Mesenchymal stem cell (in vitro differentiated cells and primary cell): ENCODE results near the gene EPS15.

ENCODE experiments used
- DNase-seq: peaks from one replicate; pipeline ENCODE4 v3.0.0-alpha.2; 2013
- H2AFZ ChIP-seq: one replicate; pipeline ENCODE4 v1.6.1; 2013; ENCODE audit warnings: low read depth, mild to moderate bottlenecking, control low read depth, inconsistent platforms, low read length, moderate library complexity
- H2AK5ac ChIP-seq: 2 replicates; pipeline ENCODE4 v1.6.1; 2013; ENCODE audit warnings: low read length, moderate library complexity, mild to moderate bottlenecking, inconsistent platforms; ENCODE audit not compliant: severe bottlenecking
- H2BK120ac ChIP-seq: one replicate; pipeline ENCODE4 v1.6.1; 2013; ENCODE audit warnings: low read depth, mild to moderate bottlenecking, inconsistent platforms, low read length, moderate library complexity
- H2BK12ac ChIP-seq, 2 experiments: one replicate each; pipeline ENCODE4 v1.6.1; 2013; ENCODE audit warnings: inconsistent platforms in 2 of 2, low read length in 2 of 2, mild to moderate bottlenecking in 2 of 2, moderate library complexity in 2 of 2, control low read depth in 1 of 2
- H2BK15ac ChIP-seq: one replicate; pipeline ENCODE4 v1.6.1; 2013; ENCODE audit warnings: mild to moderate bottlenecking, low read depth, inconsistent platforms; ENCODE audit not compliant: poor library complexity, severe bottlenecking
- H2BK5ac ChIP-seq: 2 replicates; pipeline ENCODE4 v1.6.1; 2013; ENCODE audit warnings: low read depth, mild to moderate bottlenecking, low read length, control low read depth, inconsistent platforms; ENCODE audit not compliant: poor library complexity, severe bottlenecking
- H3K14ac ChIP-seq, 2 experiments: one replicate each; pipeline ENCODE4 v1.6.1; 2013; ENCODE audit warnings: inconsistent platforms in 2 of 2, low read length in 2 of 2, control low read depth in 1 of 2, mild to moderate bottlenecking in 1 of 2, moderate library complexity in 1 of 2
- H3K18ac ChIP-seq, 2 experiments: one replicate each; pipeline ENCODE4 v1.6.1; 2013; ENCODE audit warnings: inconsistent platforms in 2 of 2, low read length in 2 of 2, control low read depth in 1 of 2, low read depth in 1 of 2, mild to moderate bottlenecking in 1 of 2
- H3K23ac ChIP-seq, 2 experiments: one replicate each; pipeline ENCODE4 v1.6.1; 2013; ENCODE audit warnings: inconsistent platforms in 2 of 2, low read length in 2 of 2, mild to moderate bottlenecking in 2 of 2, moderate library complexity in 2 of 2, control low read depth in 1 of 2
- H3K27ac ChIP-seq: 2 replicates; pipeline ENCODE4 v1.5.1; 2013; ENCODE audit warnings: mild to moderate bottlenecking, moderate library complexity, low read length, control low read depth, inconsistent platforms; ENCODE audit not compliant: poor library complexity, severe bottlenecking
- H3K27me3 ChIP-seq, 2 experiments: 2 replicates each; pipeline versions ENCODE4 v1.6.1 to v1.7.0; 2013; ENCODE audit warnings: low read length in 2 of 2, mild to moderate bottlenecking in 2 of 2, moderate library complexity in 2 of 2, control low read depth in 1 of 2, inconsistent platforms in 1 of 2; ENCODE audit not compliant: control insufficient read depth in 1 of 2, insufficient read depth in 1 of 2
- H3K36me3 ChIP-seq, 2 experiments: 2 replicates each; pipeline versions ENCODE4 v1.6.1 to v1.7.0; 2013; ENCODE audit warnings: low read length in 2 of 2, control low read depth in 1 of 2, inconsistent platforms in 1 of 2, low read depth in 1 of 2, mild to moderate bottlenecking in 1 of 2; ENCODE audit not compliant: insufficient read depth in 2 of 2, control insufficient read depth in 1 of 2
- H3K4ac ChIP-seq, 2 experiments: one replicate each; pipeline ENCODE4 v1.6.1; 2013; ENCODE audit warnings: inconsistent platforms in 2 of 2, low read length in 2 of 2, mild to moderate bottlenecking in 2 of 2, moderate library complexity in 2 of 2, control low read depth in 1 of 2, low read depth in 1 of 2
- H3K4me1 ChIP-seq: 2 replicates; pipeline ENCODE4 v1.6.1; 2013; ENCODE audit warnings: low read depth, low read length, control low read depth; ENCODE audit not compliant: control insufficient read depth, insufficient read depth
- H3K4me2 ChIP-seq: 2 replicates; pipeline ENCODE4 v1.6.1; 2013; ENCODE audit warnings: low read length, mild to moderate bottlenecking, inconsistent platforms; ENCODE audit not compliant: poor library complexity, severe bottlenecking
- H3K4me3 ChIP-seq, 2 experiments: 2 replicates each; pipeline versions ENCODE4 v1.5.1 to v1.7.0; 2013; ENCODE audit warnings: low read length in 2 of 2, mild to moderate bottlenecking in 2 of 2, control low read depth in 1 of 2, low read depth in 1 of 2; ENCODE audit not compliant: insufficient read depth in 1 of 2
- H3K79me1 ChIP-seq: replicated peaks from 2 replicates; pipeline ENCODE4 v1.6.1; 2013; ENCODE audit warnings: mild to moderate bottlenecking, control low read depth, low read length, inconsistent platforms; ENCODE audit not compliant: poor library complexity, severe bottlenecking
- H3K9ac ChIP-seq: 2 replicates; pipeline ENCODE4 v1.7.0; 2013; ENCODE audit warnings: mild to moderate bottlenecking, low read length, moderate library complexity
- H3K9me3 ChIP-seq: 2 replicates; pipeline ENCODE4 v1.7.0; 2013; ENCODE audit warnings: mild to moderate bottlenecking, low read length; ENCODE audit not compliant: control insufficient read depth
- H4K8ac ChIP-seq: one replicate; pipeline ENCODE4 v1.6.1; 2013; ENCODE audit warnings: inconsistent platforms, mild to moderate bottlenecking, low read length, moderate library complexity
- H4K91ac ChIP-seq: one replicate; pipeline ENCODE4 v1.6.1; 2013; ENCODE audit warnings: mild to moderate bottlenecking, low read length, inconsistent platforms
- WGBS: methylation state at CpG from one replicate; pipeline ENCODE4 v1.1.7; 2013; ENCODE audit warnings: mixed read lengths; 5-methylcytosine and 5-hydroxymethylcytosine counted together

The EPS15 gene

DNA sequence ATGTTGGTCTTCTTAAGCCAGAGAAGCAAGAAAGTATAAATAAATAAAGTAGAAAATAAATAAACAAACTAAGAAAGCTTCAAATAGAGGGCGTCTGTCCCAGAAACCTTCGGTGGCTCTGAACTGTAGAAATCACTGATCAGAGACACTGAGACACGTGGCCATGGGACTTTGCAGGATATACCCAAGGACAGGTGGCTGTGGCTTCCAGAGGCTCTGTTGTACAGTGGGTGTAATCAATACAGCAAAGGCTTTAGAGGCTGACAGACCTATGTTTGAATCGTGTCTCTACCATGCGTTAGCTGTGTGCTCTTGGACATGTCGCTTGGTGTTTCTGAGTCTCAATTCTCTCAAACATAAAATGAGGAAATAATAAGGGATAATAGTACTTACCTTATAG lies 41.0 kb upstream of the EPS15 start:
- Histone ChIP-seq H3K4ac (no peak overlapping the region), H3K18ac (no peak overlapping the region)
- 71% methylated on average over 4 of the region's 6 CpGs for WGBS

DNA sequence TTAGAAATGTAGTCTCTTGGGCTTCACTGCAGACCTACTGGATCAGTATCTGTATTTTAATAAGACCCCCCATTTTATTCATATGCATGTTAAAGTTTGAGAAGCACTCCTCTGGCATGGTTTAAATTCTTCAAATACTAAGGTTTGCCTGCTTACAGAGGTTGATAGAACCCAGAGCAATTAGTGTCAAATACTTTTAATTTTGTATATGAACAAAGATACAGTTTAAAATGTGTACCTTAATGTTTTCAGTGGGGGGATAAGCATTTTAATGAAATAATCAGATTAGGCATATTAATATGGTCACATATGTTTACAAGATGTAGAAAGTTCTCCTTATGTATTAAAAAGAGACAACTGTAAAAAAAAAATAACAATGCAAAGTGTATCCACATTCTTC lies 40.4 kb upstream of the EPS15 start:
- H3K18ac ChIP-seq: no peak overlapping the region
- no peak overlapping the region for H3K27ac ChIP-seq
- H2BK15ac ChIP-seq: no peak overlapping the region
- no peak for DNase-seq
- H3K14ac ChIP-seq: no peak overlapping the region
- peaks cover 6% of the 10 kb centered on the region for H3K4me1 ChIP-seq
- no peaks in the 10 kb centered on the region for H3K9me3 ChIP-seq
- H3K23ac ChIP-seq: no peak overlapping the region
- no peak overlapping the region for H4K91ac ChIP-seq
- H3K36me3 ChIP-seq: no peaks in the 10 kb centered on the region
- H3K4me3 ChIP-seq: no peak overlapping the region
- H2BK5ac ChIP-seq: no peak overlapping the region
- no peak overlapping the region for H4K8ac ChIP-seq
- no peak overlapping the region for H3K9ac ChIP-seq
- no peak overlapping the region for H2BK120ac ChIP-seq
- no peaks in the 10 kb centered on the region for H3K27me3 ChIP-seq
- no peak overlapping the region for H2AFZ ChIP-seq
- H3K4ac ChIP-seq: no peak overlapping the region
- no peak overlapping the region for H3K4me2 ChIP-seq
- no peaks in the 10 kb centered on the region for H3K79me1 ChIP-seq
- H2BK12ac ChIP-seq: no peak overlapping the region
- no peak overlapping the region for H2AK5ac ChIP-seq

More for the DNA sequence above, 41.0 kb upstream of the EPS15 start:
- no peak overlapping the region for H2BK15ac ChIP-seq
- H3K14ac ChIP-seq: no peak overlapping the region
- no peak overlapping the region for H2BK12ac ChIP-seq
- no peak overlapping the region for H3K27ac ChIP-seq
- no peaks in the 10 kb centered on the region for H3K36me3 ChIP-seq
- no peak for DNase-seq
- no peaks in the 10 kb centered on the region for H3K27me3 ChIP-seq
- H2AK5ac ChIP-seq: no peak overlapping the region
- H3K79me1 ChIP-seq: no peaks in the 10 kb centered on the region
- H3K4me2 ChIP-seq: no peak overlapping the region
- no peak overlapping the region for H4K91ac ChIP-seq
- no peak overlapping the region for H2AFZ ChIP-seq
- no peak overlapping the region for H3K9ac ChIP-seq
- H2BK5ac ChIP-seq: no peak overlapping the region
- H3K4me3 ChIP-seq: no peak overlapping the region
- no peak overlapping the region for H2BK120ac ChIP-seq
- peaks cover 6% of the 10 kb centered on the region for H3K4me1 ChIP-seq
- H3K23ac ChIP-seq: no peak overlapping the region
- no peak overlapping the region for H4K8ac ChIP-seq
- H3K9me3 ChIP-seq: no peaks in the 10 kb centered on the region

DNA sequence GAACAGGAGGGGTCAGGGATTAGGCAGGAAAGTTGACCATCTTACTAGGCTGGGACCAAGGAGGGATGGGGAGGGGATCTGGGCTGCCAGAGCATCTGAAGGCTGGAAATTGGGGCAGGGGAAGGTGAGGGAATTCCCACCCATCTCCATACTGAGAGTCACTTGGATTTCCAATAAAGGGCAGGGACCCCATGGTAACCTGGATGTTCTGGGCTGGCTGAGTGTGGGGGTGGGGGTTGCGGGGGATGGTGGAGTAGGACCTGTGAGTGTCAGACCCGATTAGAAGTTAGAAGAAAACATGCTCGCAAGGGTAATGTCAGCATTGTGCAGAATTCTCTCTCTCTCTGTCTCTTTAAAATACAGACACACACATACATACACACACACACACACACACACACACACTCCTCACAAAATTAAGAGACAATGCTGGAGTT lies 40.0 kb upstream of the EPS15 start:
- Histone ChIP-seq H2BK120ac (no peak overlapping the region), H4K91ac (no peak overlapping the region), H3K23ac (no peak overlapping the region), H2AK5ac (no peak overlapping the region), H3K9ac (peak overlapping the region; percentile 34), H3K36me3 (no peaks in the 10 kb centered on the region), H2BK12ac (no peak overlapping the region), H3K18ac (no peak overlapping the region), H3K4ac (no peak overlapping the region), H3K27me3 (no peaks in the 10 kb centered on the region), H3K9me3 (no peaks in the 10 kb centered on the region), H2BK5ac (no peak overlapping the region), H3K79me1 (no peaks in the 10 kb centered on the region), H4K8ac (no peak overlapping the region), H3K4me1 (peaks cover 6% of the 10 kb centered on the region), H2BK15ac (no peak overlapping the region), H3K4me2 (no peak overlapping the region), H3K14ac (peak overlapping the region in 1 of 2 experiments; percentile 48), H3K27ac (no peak overlapping the region), H2AFZ (no peak overlapping the region), H3K4me3 (no peak overlapping the region)
- no peak for DNase-seq
- no CpG with 5 or more reads among the region's 3 CpGs for WGBS

DNA sequence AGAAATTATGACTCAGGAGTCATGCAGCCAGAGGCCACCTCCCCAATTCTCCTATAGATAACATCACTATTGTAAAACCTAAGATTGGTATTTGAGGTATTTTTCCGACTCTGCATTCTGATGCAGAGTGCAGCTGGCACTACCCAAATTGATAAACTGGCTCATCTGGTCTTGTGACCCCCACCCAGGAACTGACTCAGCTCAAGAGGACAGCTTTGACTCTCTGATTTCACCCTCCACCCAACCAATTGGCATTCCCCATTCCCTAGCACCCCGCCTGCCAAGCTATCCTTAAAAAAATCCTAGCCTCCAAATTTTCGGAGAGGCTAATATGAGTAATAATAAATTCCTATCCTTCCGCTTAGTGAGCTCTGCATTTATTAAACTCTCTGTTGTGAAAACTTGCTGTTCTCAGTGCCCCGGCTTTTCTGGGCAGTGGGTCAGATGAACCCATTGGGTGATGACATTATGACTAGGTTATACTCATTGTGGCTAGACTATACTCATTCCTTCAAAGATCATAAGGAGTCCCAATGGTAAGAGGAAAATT lies 39.4 kb upstream of the EPS15 start:
- no peak overlapping the region for H3K23ac ChIP-seq
- no peak overlapping the region for H3K4me3 ChIP-seq
- H3K9ac ChIP-seq: peak overlapping the region; percentile 34
- no peak for DNase-seq
- H3K27me3 ChIP-seq: no peaks in the 10 kb centered on the region
- no peak overlapping the region for H3K14ac ChIP-seq
- H3K4me2 ChIP-seq: no peak overlapping the region
- H3K18ac ChIP-seq: no peak overlapping the region
- H3K27ac ChIP-seq: no peak overlapping the region
- no peaks in the 10 kb centered on the region for H3K79me1 ChIP-seq
- no peak overlapping the region for H2BK5ac ChIP-seq
- H2AK5ac ChIP-seq: no peak overlapping the region
- no peak overlapping the region for H3K4ac ChIP-seq
- 85% methylated on average over 5 of the region's 5 CpGs for WGBS
- no peaks in the 10 kb centered on the region for H3K36me3 ChIP-seq
- no peaks in the 10 kb centered on the region for H3K9me3 ChIP-seq
- no peak overlapping the region for H2BK120ac ChIP-seq
- no peak overlapping the region for H4K8ac ChIP-seq
- no peak overlapping the region for H4K91ac ChIP-seq
- H3K4me1 ChIP-seq: peaks cover 4% of the 10 kb centered on the region
- no peak overlapping the region for H2BK12ac ChIP-seq
- no peak overlapping the region for H2AFZ ChIP-seq
- no peak overlapping the region for H2BK15ac ChIP-seq
